ENCODE results near the gene TRAPPC1. TPM values are rescaled to one million over a fixed set of nuclear protein-coding genes. Genes with fewer than 3 reads are reported as not detected.
A peak's percentile ranks its signal among the peaks of the same experiment; 100 is the strongest.

The TRAPPC1 gene
- total and polyA plus RNA-seq, 2 of the 4 experiments (the other 2 are of a cell fraction): 50.4 to 303 TPM

DNA sequence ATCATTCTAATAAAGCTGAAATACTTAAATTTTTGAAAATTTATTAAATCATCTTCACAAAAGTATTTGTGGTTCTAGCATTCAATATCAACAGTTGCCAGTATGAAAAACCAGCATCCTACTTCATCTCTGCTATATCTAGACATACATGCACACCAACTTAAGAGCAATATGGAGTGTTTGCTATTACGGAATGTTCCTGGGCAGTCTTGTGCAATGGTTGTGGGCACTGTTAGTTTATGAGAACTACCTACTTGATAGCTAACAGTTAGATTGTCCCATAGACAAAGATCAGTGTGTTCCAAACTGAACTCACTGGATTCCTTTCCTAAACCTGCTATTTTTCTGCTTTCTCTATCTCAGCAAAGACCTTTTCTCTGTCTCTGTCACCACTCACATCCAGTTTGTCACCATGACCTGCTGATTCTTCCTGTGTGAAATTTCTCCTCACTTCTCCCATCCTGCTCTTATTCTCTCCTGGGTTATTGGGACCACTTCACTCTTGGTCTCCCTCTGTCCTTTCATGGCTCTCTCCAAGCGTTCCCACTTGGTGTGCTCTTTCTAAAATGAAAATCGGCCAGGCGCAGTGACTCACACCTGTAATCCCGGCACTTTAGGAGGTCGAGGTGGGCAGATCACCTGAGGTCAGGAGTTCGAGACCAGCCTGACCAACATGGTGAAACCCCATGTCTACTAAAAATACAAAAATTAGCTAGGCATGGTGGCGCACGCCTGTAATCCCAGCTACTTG, 27.9 kb upstream of the TRAPPC1 start:
- H3K4me1 ChIP-seq (ENCODE audit: control insufficient read depth, insufficient read depth, low read length): no peaks in the 10 kb centered on the region
- no peak overlapping the region for H2AFZ ChIP-seq (replicated peaks; ENCODE audit: low read length, poor library complexity)
- no peak overlapping the region for H4K8ac ChIP-seq (ENCODE audit: low read depth in 2 of 2, low read length in 2 of 2)
- no peak overlapping the region for H3K4me2 ChIP-seq (ENCODE audit: low read depth, low read length)
- H2AK9ac ChIP-seq (replicated peaks; ENCODE audit: low read depth, low read length, poor library complexity): no peak overlapping the region
- H3K9ac ChIP-seq (ENCODE audit: low read depth, low read length): no peak overlapping the region
- H3K79me1 ChIP-seq (ENCODE audit: low read depth in 1 of 2, low read length in 2 of 2): no peaks in the 10 kb centered on the region
- in situ Hi-C loops (cut with MboI; ENCODE audit: low sequenced_read_pairs) (no loop called here), intact Hi-C loops (cut with micrococcal nuclease) (no loop called here), dilution Hi-C loops (cut with HindIII; ENCODE audit: low sequenced_read_pairs, unreplicated experiment) (no loop called here)
- H2BK15ac ChIP-seq (ENCODE audit: low read depth, low read length): no peak overlapping the region
- no peak overlapping the region for H2BK5ac ChIP-seq (ENCODE audit: low read depth, low read length, poor library complexity, severe bottlenecking)
- H4K91ac ChIP-seq (ENCODE audit: insufficient read depth, low read depth, low read length): no peak overlapping the region
- H3K56ac ChIP-seq (ENCODE audit: extremely low read depth, insufficient read depth, low read length): no peak overlapping the region
- H2BK120ac ChIP-seq (ENCODE audit: low read depth, low read length): no peak overlapping the region
- no peak overlapping the region for H3K23ac ChIP-seq (ENCODE audit: low read depth, low read length)
- CTCF ChIA-PET: interaction anchor here (0.6 kb wide), 1 partner anchor 29 kb away, joined by 3 read pairs; no protein-coding TSS in a partner anchor
- no peak overlapping the region for H3K4me3 ChIP-seq (ENCODE audit: insufficient read depth, low read depth, low read length)
- ATAC-seq (ENCODE audit: low read depth) (no peak), DNase-seq (no peak)
- BruUV-seq (replicated peaks): no TSS peak
- no peak overlapping the region for H3K18ac ChIP-seq (ENCODE audit: low read depth, low read length)
- H2BK20ac ChIP-seq (ENCODE audit: low read depth, low read length): no peak overlapping the region
- H3K4ac ChIP-seq (ENCODE audit: low read depth, low read length): no peak overlapping the region
- H3K27ac ChIP-seq (ENCODE audit: insufficient read depth, low read length): no peak overlapping the region
- POLR2A ChIA-PET (ENCODE audit: unreplicated experiment): no interaction called here
- no peak overlapping the region for H4K5ac ChIP-seq (ENCODE audit: low read depth, low read length)
- no peaks in the 10 kb centered on the region for H3K9me1 ChIP-seq (ENCODE audit: insufficient read depth, low read length)
- H3K14ac ChIP-seq (replicated peaks; ENCODE audit: low read depth, low read length): no peak overlapping the region
- no peaks in the 10 kb centered on the region for H3K9me3 ChIP-seq (ENCODE audit: control insufficient read depth, insufficient read depth, low read length)
- peaks cover 7% of the 10 kb centered on the region for H3K27me3 ChIP-seq (ENCODE audit: control insufficient read depth, insufficient read depth, low read length)
- H4K20me1 ChIP-seq (ENCODE audit: insufficient read depth, low read length): no peaks in the 10 kb centered on the region
- TF ChIP-seq CEBPB (IDR thresholded peaks at IDR 0.05; ENCODE audit: low read depth, low read length) (peak; percentile 53), MAZ (IDR thresholded peaks at IDR 0.05; ENCODE audit: borderline replicate concordance, low read depth, low read length) (no peak), MAFK (IDR thresholded peaks at IDR 0.05; ENCODE audit: low read depth, low read length) (no peak)
- no peak overlapping the region for H2AK5ac ChIP-seq (ENCODE audit: low read depth, low read length)
- WGBS, 2 experiments (ENCODE audit: extremely low coverage in 2 of 2, insufficient read length in 1 of 2): no CpG with 5 or more reads among the region's 9 CpGs
- H3K36me3 ChIP-seq (ENCODE audit: control insufficient read depth, insufficient read depth, low read length): no peaks in the 10 kb centered on the region

All from IMR-90 (cell line).